Measurements from ENCODE around the gene ARHGAP6. TPM values are rescaled to one million over a fixed set of nuclear protein-coding genes. Genes with fewer than 3 reads are reported as not detected.

ARHGAP6 gene
- total and polyA plus RNA-seq, 2 donors (not counting 3 experiments of a cell fraction or from before 2014, with no cell fraction given) = 0.69 to 0.83 TPM

GRCh38 chrX:11403631-11404030 lies 262.1 kb downstream of the ARHGAP6 start:
- Histone ChIP-seq H3K4me1 (ENCODE audit: control insufficient read depth, extremely low read depth, insufficient read depth, low read length) (no peaks in the 10 kb centered on the region), H4K20me1 (replicated peaks; ENCODE audit: control insufficient read depth, extremely low read depth, insufficient read depth, low read length) (no peaks in the 10 kb centered on the region), H3K27ac (ENCODE audit: insufficient read depth, low read depth, low read length) (no peak overlapping the region), H3K36me3 (ENCODE audit: control insufficient read depth in 2 of 2, extremely low read depth in 1 of 2, insufficient read depth in 2 of 2, low read length in 2 of 2) (no peaks in the 10 kb centered on the region), H3K27me3 (ENCODE audit: control insufficient read depth in 2 of 2, insufficient read depth in 2 of 2, low read length in 2 of 2) (no peaks in the 10 kb centered on the region), H3K9ac (replicated peaks; ENCODE audit: extremely low read depth, insufficient read depth, low read length) (no peak overlapping the region), H3K4me2 (ENCODE audit: insufficient read depth, low read length) (no peak overlapping the region), H3K9me3 (replicated peaks; ENCODE audit: control insufficient read depth, insufficient read depth, low read length) (no peaks in the 10 kb centered on the region), H2AFZ (ENCODE audit: low read depth, low read length) (no peak overlapping the region), H3K79me2 (ENCODE audit: control insufficient read depth, insufficient read depth, low read length) (no peaks in the 10 kb centered on the region), H3K4me3 (replicated peaks in 1 of 3; ENCODE audit: insufficient read depth in 1 of 3, low read depth in 1 of 3, low read length in 3 of 3) (no peak overlapping the region), H3K9me1 (replicated peaks; ENCODE audit: control insufficient read depth, extremely low read depth, insufficient read depth, low read length) (no peaks in the 10 kb centered on the region)
- intact Hi-C loops (cut with micrococcal nuclease) = no loop called here
- DNase-seq (ENCODE audit: low read depth, low spot score) (no peak), FAIRE-seq (no peak)
- dilution Hi-C loops (cut with MboI; ENCODE audit: extremely low pct_ligation_motif_present, low sequenced_read_pairs) = no loop called here
- POLR2A ChIA-PET = no interaction called here
- TF ChIP-seq POLR2AphosphoS5 (IDR thresholded peaks at IDR 0.05; ENCODE audit: insufficient read depth, low read depth, low read length) (no peak), MAX (IDR thresholded peaks at IDR 0.05; ENCODE audit: insufficient read depth, insufficient read length) (no peak), CTCF (IDR thresholded peaks at IDR 0.05; ENCODE audit: extremely low read depth in 1 of 2, insufficient read depth in 1 of 2, low read depth in 1 of 2, low read length in 2 of 2) (no peak), JUN (IDR thresholded peaks at IDR 0.05; ENCODE audit: borderline replicate concordance, insufficient read depth, insufficient read length, low read depth) (no peak), FOS (IDR thresholded peaks at IDR 0.05; ENCODE audit: borderline replicate concordance, insufficient read depth, low read length) (no peak), GATA2 (IDR thresholded peaks at IDR 0.05; ENCODE audit: insufficient read depth, insufficient read length, low read depth, low read length) (no peak), EZH2 (IDR thresholded peaks at IDR 0.05; ENCODE audit: borderline replicate concordance, low read depth, low read length, severe bottlenecking) (no peak), MYC (IDR thresholded peaks at IDR 0.05; ENCODE audit: low read depth, low read length) (no peak), POLR2A (IDR thresholded peaks at IDR 0.05; ENCODE audit: low read depth, low read length) (no peak)
- BruUV-seq (replicated peaks) = no TSS peak
- CTCF ChIA-PET = no interaction called here
